Natural killer cell (primary cell): ENCODE data around the gene MRPL36. TPM values are rescaled to one million over a fixed set of nuclear protein-coding genes. Genes with fewer than 3 reads are reported as not detected.

ENCODE experiments used
- ATAC-seq, 3 donors: fragments of 150-1000 bp in 2 of 3; fragments of 200-7000 bp in 1 of 3; cut with Tn5 transposase; 1 replicate in 1 of 3; 2 replicates in 2 of 3; pipeline ENCODE4 v1.10.0; 2021; ENCODE audit warnings: mild to moderate bottlenecking in 2 of 3, moderate library complexity in 2 of 3
- DNase-seq, 2 donors: peaks; one replicate each; pipeline versions ENCODE4 v3.0.0 to v3.0.0-alpha.2; 2013 to 2021; ENCODE audit warnings: mixed read lengths in 1 of 2
- H3K27ac ChIP-seq: one replicate; pipeline ENCODE4 v1.5.1; 2013; ENCODE audit warnings: mild to moderate bottlenecking, low read length
- H3K27me3 ChIP-seq: one replicate; pipeline ENCODE4 v1.6.1; 2013; ENCODE audit warnings: low read length; ENCODE audit not compliant: control insufficient read depth, insufficient read depth
- H3K36me3 ChIP-seq: one replicate; pipeline ENCODE4 v1.6.1; 2013; ENCODE audit warnings: low read length; ENCODE audit not compliant: control insufficient read depth, insufficient read depth
- H3K4me1 ChIP-seq: one replicate; pipeline ENCODE4 v1.6.1; 2013; ENCODE audit warnings: low read length; ENCODE audit not compliant: control insufficient read depth, insufficient read depth
- H3K4me3 ChIP-seq: one replicate; pipeline ENCODE4 v1.5.1; 2013; ENCODE audit warnings: low read length
- H3K9me3 ChIP-seq: one replicate; pipeline ENCODE4 v1.6.1; 2013; ENCODE audit warnings: low read length; ENCODE audit not compliant: control insufficient read depth, insufficient read depth
- H3K27ac Mint-ChIP-seq, 2 donors: one replicate each; pipeline ENCODE4 v1.8.0; 2022; ENCODE audit warnings: mild to moderate bottlenecking in 2 of 2, mixed read lengths in 2 of 2, moderate library complexity in 1 of 2
- H3K27me3 Mint-ChIP-seq, 2 donors: one replicate each; pipeline ENCODE4 v1.8.0; 2022; ENCODE audit warnings: low read depth in 2 of 2, mixed read lengths in 2 of 2
- H3K36me3 Mint-ChIP-seq: one replicate; pipeline ENCODE4 v1.8.0; 2022; ENCODE audit warnings: mixed read lengths
- H3K4me1 Mint-ChIP-seq, 2 donors: one replicate each; pipeline ENCODE4 v1.8.0; 2022; ENCODE audit warnings: mixed read lengths in 2 of 2
- H3K4me3 Mint-ChIP-seq: one replicate; pipeline ENCODE4 v1.8.0; 2022; ENCODE audit warnings: mild to moderate bottlenecking, moderate library complexity, mixed read lengths
- H3K9me3 Mint-ChIP-seq, 2 donors: one replicate each; pipeline ENCODE4 v1.8.0; 2022; ENCODE audit warnings: mixed read lengths in 2 of 2
- CTCF ChIP-seq: fragments of 200-600 bp; IDR thresholded peaks from one replicate; pipeline ENCODE4 v1.8.0; 2022; ENCODE audit warnings: antibody characterized with exemption
- WGBS: methylation state at CpG from one replicate; pipeline ENCODE4 v1.1.7; 2013; ENCODE audit warnings: missing lambda C conversion rate; ENCODE audit not compliant: insufficient coverage; 5-methylcytosine and 5-hydroxymethylcytosine counted together
- intact Hi-C: fragments of 100-400 bp; cut with micrococcal nuclease; formaldehyde crosslinking; loops from one replicate; pipeline ENCODE4 v1.14.2; 2022
- total RNA-seq, 4 donors: library from RNA; stranded (reverse); fragments of 120-200 nt in 1 of 4; gene quantifications; one replicate each; pipeline versions ENCODE4 v1.2.3 to v1.2.4, GENCODE V29; 2013 to 2022

MRPL36 gene
- total RNA-seq, 3 donors from 2014 or later (not counting 1 experiment from before 2014, with no cell fraction given) = 14.1 to 21.2 (median 17.1) TPM

GRCh38 chr5:1814183-1815020 lies 14.8 kb upstream of the MRPL36 start:
- Histone ChIP-seq H3K27ac (no peak overlapping the region), H3K9me3 (no peaks in the 10 kb centered on the region), H3K4me1 (no peaks in the 10 kb centered on the region), H3K36me3 (peaks cover 77% of the 10 kb centered on the region), H3K4me3 (no peak overlapping the region), H3K27me3 (no peaks in the 10 kb centered on the region)
- no peak for TF ChIP-seq CTCF
- Mint-ChIP-seq H3K4me1 (peaks cover 7% of the 10 kb centered on the region in 2 donors), H3K9me3 (no peaks in the 10 kb centered on the region), H3K36me3 (peaks cover 19% of the 10 kb centered on the region), H3K27me3 (no peaks in the 10 kb centered on the region), H3K4me3 (no peak overlapping the region), H3K27ac (no peak overlapping the region)
- DNase-seq (no peak), ATAC-seq (no peak)
- 95% methylated on average over 30 of the region's 30 CpGs for WGBS
- intact Hi-C loops = no loop called here

GRCh38 chr5:1810581-1811101 lies 11.0 kb upstream of the MRPL36 start:
- H3K36me3 Mint-ChIP-seq = no peaks in the 10 kb centered on the region

GRCh38 chr5:1809416-1810035 lies 9.9 kb upstream of the MRPL36 start:
- H3K27me3 Mint-ChIP-seq = no peaks in the 10 kb centered on the region
- H3K4me1 Mint-ChIP-seq = peaks cover 25 to 28% of the 10 kb centered on the region in 2 donors
- intact Hi-C loops = no loop called here
- no peak for DNase-seq
- Histone ChIP-seq H3K36me3 (peaks cover 76% of the 10 kb centered on the region), H3K27ac (no peak overlapping the region), H3K4me1 (no peaks in the 10 kb centered on the region), H3K4me3 (no peak overlapping the region), H3K27me3 (no peaks in the 10 kb centered on the region), H3K9me3 (no peaks in the 10 kb centered on the region)
- WGBS = 94% methylated on average over 32 of the region's 32 CpGs
- H3K36me3 Mint-ChIP-seq = no peaks in the 10 kb centered on the region
- TF ChIP-seq CTCF = no peak
- H3K9me3 Mint-ChIP-seq = no peaks in the 10 kb centered on the region
- no peak overlapping the region for H3K27ac Mint-ChIP-seq
- no peak for ATAC-seq
- no peak overlapping the region for H3K4me3 Mint-ChIP-seq

More at GRCh38 chr5:1810581-1811101, 11.0 kb upstream of the MRPL36 start:
- Mint-ChIP-seq H3K4me3 (no peak overlapping the region), H3K27me3 (no peaks in the 10 kb centered on the region), H3K4me1 (peaks cover 24 to 28% of the 10 kb centered on the region in 2 donors), H3K27ac (no peak overlapping the region), H3K9me3 (no peaks in the 10 kb centered on the region)
- 94% methylated on average over 10 of the region's 10 CpGs for WGBS
- no peak overlapping the region for H3K27ac ChIP-seq
- no peaks in the 10 kb centered on the region for H3K27me3 ChIP-seq
- DNase-seq (no peak), ATAC-seq (no peak)
- H3K4me3 ChIP-seq = no peak overlapping the region
- H3K36me3 ChIP-seq = peaks cover 77% of the 10 kb centered on the region
- no peak for TF ChIP-seq CTCF
- intact Hi-C loops = no loop called here
- no peaks in the 10 kb centered on the region for H3K9me3 ChIP-seq
- H3K4me1 ChIP-seq = no peaks in the 10 kb centered on the region
